ENCODE results near the gene ZBED3. TPM values are rescaled to one million over a fixed set of nuclear protein-coding genes. Genes with fewer than 3 reads are reported as not detected.
"Not testable (repeated sequence)": the region's sequence is repeated elsewhere in the genome, so short reads cannot be mapped to it uniquely, and the experiment has no call there.

ZBED3 gene, protein sequence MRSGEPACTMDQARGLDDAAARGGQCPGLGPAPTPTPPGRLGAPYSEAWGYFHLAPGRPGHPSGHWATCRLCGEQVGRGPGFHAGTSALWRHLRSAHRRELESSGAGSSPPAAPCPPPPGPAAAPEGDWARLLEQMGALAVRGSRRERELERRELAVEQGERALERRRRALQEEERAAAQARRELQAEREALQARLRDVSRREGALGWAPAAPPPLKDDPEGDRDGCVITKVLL
- total RNA-seq (2014; rRNA removed; shearing (Covaris generic)): 3.0 and 10.9 TPM in 2 replicates

DNA sequence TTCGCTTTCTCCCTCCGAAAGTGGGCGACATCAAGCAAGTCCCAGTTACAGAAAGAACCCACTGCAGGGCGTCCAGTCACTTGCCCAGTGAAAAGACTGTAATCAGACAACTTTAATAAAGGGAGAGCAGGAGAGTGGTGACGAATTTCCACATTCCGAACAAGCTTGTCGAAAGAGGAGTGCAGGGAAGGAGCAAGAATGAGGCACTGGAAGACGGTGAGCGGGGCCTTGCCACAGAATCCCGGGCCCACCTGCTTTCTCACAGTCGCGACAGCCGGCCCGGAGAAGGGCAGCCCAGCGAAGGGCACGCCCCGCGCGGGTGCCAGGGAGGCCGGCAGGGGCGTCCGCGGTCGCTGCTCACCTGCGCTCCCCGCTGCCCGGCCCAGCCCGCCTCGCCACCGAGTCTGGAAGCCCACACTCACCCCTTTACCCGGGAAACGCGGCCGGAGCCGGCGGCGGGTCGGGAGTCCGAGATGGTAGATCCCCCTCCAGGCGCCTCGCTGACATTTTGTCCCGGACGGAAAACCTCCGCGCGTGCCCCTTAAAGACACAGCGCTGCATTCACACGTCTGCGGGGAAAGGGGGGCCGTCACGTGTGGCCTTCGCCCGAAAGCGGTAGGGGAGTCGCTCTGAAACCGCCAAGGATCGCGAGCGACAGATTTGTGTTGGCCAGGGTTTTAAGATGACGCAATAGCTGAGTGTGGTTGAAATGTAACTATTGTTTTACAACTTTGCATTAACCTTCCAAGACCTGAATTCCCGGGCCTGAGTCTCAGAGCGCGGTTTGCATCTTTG is at the start of gene ZBED3:
ZBED3 (minus strand) TSS at position 597 of the 795 bp plus-strand sequence. CDS start 9,407 bp downstream, outside the sequence.
- DNase-seq (ENCODE audit: low spot score): peak; percentile 80
- in situ Hi-C loops (cut with HindIII; ENCODE audit: low sequenced_read_pairs): no loop called here

DNA sequence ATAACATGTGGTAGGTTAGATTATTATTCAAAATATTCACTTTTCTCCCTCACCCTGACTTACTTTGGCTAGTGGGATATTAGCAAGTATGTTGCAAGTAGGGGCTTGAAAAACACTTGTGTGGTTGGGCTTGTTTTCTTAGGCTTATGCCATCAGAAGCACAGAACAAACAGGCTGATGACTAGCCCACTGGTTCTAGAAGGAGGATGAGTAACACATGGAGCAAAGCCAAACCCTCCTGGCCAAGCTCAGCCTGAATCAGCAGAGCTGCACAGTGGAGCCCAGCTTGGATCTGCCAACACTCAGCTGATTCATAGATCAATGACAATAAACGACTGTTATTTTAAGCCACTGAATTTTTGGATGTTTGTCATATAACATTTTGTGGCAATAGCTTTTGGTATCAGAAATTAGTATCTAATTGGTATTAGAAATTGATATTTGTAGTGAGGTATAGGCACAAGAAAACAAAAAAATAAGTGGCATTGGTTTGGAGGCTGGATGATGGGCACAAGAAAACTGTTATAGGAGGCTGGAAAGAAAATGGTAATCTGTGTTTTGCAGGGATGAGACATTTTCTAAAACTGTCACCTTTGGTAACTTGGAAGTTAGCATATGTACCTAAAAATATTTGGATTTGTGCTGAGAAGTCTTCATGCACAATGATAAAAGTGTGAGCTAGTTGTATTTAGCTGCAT is 46.1 kb upstream of the ZBED3 start:
- peak; percentile 52 for DNase-seq (ENCODE audit: low spot score)
- in situ Hi-C loops (cut with HindIII; ENCODE audit: low sequenced_read_pairs): no loop called here

DNA sequence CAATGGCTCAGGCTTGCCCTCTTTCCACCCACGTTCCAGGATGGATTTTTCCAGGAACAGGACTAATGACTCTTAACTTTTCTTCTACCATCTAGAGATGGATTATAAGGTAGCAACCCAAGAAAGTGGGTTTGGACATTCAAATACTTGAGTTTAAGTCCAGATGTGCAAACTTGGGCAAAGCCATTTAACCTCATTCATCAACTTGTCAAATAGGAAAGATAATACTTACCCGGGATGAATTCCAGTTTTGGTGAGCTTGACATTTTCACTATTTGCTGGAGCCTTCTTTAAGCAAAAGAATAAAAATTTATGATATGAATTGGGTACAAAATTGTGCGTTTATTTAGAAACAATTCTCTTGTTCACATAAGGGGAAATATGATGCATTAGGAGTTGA is 44.3 kb upstream of the ZBED3 start:
- no peak for DNase-seq (ENCODE audit: low spot score)
- in situ Hi-C loops (cut with HindIII; ENCODE audit: low sequenced_read_pairs): no loop called here

DNA sequence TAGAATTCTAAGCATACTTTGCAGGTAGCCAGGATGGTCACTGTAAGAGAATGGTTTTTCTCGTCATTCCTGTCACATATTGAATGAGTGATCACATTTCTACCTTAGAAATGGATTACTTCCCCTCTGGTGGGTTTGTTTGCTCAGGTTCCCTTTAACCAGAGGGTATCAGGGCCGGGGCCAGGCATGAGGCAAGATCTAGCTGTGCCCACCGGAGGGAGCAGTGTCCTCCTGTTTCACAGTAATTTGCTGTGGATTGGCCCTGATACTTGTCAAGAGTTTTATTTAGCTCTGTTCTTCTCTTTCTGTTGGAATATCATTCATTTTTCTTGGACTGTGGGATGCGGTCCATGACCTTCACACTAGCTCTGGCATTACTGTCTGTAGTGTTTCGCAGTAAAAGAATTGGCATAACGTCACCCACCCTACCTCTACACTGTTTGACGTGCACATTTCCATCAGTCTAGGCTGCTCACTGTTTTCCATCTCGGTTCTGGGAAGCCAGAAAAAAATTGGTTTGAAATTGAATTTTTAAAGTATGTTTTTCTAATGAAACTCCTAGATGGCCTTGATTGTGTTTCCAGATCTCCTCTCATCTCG is 42.4 kb upstream of the ZBED3 start:
- no peak for DNase-seq (ENCODE audit: low spot score)
- in situ Hi-C loops (cut with HindIII; ENCODE audit: low sequenced_read_pairs): no loop called here

DNA sequence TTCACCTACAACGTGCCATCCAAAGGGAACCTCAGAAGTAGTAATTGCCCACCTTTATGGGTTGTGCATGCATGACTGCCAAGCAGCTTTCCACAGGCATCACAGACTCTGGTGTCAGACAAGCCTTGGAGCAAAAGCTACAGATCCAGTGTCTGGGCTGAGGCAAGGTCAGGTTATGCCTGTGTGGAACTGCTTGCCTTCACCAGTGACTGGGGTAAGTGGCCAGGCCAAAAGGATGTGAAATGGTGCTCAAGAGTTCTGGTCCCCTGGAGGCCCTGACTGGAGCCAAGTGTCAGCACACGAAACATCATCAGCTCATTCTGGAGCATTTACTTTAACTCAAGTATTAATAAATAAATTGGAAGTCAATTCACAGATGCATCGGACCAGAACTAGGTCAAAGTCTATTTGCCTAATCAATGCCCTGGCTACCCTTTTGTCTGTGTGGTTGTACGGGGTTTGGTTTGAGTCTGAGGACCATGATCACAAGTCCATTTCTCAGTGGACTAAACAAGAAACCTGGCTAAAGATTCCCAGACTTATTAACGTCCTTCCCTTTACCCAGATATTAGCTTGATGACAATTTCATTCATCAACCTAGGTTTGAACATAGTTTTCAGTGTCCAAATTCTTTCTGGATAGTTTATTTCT is 41.5 kb upstream of the ZBED3 start:
- DNase-seq (ENCODE audit: low spot score): no peak
- in situ Hi-C loops (cut with HindIII; ENCODE audit: low sequenced_read_pairs): no loop called here

DNA sequence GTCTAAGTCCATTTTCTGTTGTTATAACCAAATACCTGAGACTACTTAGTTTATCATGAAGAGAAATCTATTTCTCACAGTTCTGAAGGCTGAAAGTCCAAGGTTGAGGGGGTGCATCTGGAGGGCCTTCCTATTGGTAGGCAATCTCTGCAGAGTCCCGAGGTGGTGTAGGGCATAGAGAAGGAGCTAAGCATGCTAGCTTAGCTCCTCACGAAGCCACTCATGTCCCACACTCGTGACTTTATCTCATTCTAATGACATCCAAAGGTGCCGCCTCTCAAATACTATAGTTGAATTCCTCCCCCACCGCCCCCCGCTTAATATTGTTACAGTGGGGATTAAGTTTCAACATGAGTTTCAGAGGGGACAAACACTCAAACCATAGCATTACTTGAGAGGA is 36.0 kb upstream of the ZBED3 start:
- in situ Hi-C loops (cut with HindIII; ENCODE audit: low sequenced_read_pairs): no loop called here
- DNase-seq (ENCODE audit: low spot score): no peak

DNA sequence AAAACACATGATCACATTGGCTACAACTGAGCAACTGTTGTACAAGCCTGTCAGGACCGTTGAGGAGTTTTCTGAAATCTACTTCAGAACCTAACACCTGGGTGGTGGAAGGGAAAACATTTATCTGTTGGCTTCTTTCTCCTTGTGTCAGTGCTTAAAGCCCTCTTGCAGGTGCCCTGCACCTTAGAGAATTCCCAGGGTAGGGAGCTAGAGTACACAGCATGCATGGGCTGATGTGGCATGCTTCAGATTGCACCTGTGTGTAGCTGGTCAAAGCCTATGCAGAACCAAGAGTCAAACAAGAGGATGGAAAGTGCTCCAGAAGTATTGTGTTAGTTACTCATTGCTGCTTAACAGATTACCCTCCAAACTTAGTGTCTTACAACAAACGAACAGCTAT is 33.6 kb upstream of the ZBED3 start:
- in situ Hi-C loops (cut with HindIII; ENCODE audit: low sequenced_read_pairs): no loop called here

DNA sequence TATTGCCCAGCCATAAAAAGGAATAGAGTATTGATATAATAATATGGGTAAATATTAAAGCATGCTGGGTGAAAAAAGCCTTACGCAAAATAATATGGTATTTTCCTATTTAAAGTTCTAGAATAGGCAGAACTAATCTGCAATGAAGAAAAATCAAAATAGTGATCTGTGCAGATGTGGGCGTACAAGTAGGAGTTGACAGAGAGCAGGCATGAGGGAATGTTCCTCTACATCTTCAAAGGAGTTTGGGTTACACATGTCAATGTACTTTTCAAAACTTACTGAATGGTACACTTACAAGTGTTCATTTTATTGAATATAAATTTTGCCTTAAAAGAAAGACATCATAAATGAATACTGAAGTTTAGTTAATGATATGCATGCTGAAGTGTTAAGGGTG is 33.0 kb upstream of the ZBED3 start:
- in situ Hi-C loops (cut with HindIII; ENCODE audit: low sequenced_read_pairs): no loop called here
- DNase-seq (ENCODE audit: low spot score): no peak

More for the DNA sequence above, 33.6 kb upstream of the ZBED3 start:
- DNase-seq (ENCODE audit: low spot score): no peak

DNA sequence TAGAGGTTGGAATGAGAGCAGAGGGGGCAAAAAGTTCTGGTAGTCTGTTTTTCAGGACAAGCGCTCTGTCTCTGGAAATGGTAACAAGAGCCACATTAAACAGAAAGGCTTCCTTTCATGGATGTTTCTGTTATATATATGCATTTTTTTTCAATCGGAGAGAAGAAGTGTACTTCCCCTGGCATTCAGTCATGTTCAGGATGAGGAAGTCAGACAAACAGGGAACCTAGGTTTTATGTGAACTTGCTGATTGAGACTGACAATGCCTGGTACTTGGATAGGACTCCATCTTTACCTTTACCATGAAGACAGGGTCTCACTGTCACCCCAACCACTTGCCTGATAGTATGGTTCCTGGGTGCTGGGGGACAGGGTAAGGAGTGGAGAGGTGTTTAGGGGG is 30.1 kb upstream of the ZBED3 start:
- no peak for DNase-seq (ENCODE audit: low spot score)
- in situ Hi-C loops (cut with HindIII; ENCODE audit: low sequenced_read_pairs): no loop called here

DNA sequence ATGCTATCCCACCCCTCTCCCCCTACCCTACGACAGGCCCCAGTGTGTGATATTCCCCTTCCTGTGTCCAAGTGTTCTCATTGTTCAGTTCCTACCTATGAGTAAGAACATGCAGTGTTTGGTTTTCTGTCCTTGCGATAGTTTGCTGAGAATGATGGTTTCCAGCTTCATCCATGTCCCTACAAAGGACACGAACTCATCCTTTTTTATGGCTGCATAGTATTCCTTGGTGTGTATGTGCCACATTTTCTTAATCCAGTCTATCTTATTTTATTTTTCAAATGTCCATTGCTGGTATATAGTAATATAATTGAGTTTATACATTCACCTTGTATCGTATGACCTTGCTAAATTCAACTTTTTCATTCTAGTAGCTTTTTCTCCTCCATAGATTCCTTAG is 19.9 kb upstream of the ZBED3 start:
- in situ Hi-C loops (cut with HindIII; ENCODE audit: low sequenced_read_pairs); DNase-seq (ENCODE audit: low spot score): not testable (repeated sequence)

DNA sequence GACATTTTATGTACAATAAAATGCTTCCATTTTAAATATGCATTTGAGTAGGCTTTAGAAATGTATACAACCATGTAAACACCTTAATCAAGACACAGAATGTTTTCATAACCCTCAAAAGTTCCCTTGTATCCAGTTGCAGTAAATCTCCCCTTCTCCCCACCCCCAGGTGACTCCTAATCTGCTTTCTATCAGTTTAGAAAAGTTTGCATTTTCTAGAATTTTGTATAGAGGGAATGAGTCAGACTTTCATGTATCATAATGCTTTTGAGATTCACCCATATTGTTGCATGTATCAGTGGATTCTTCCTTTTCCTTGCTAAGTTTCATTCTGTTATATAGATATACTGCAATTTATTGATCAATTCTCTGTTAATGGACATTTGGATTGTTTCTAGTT is 17.7 kb upstream of the ZBED3 start:
- DNase-seq (ENCODE audit: low spot score): no peak
- in situ Hi-C loops (cut with HindIII; ENCODE audit: low sequenced_read_pairs): no loop called here

DNA sequence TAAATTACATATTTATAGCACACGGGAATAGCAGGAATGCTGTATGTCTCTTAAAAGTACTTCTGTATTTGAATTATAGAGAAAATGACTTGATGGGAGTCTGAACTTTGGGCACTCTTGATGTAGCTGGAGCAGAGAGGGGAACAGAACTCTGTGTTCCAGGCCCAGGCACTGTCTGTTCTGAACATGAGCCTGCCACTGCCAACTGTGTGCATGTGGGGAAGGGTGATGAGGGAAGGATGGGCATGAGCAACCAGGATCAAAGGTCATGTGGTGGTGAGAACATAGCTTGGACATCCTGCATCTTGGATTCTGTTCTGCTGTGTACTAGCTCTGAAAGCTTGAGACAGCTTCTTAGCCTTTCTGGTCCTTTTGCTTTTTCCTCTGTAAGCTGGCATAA is 16.4 kb upstream of the ZBED3 start:
- DNase-seq (ENCODE audit: low spot score): no peak
- in situ Hi-C loops (cut with HindIII; ENCODE audit: low sequenced_read_pairs): no loop called here

DNA sequence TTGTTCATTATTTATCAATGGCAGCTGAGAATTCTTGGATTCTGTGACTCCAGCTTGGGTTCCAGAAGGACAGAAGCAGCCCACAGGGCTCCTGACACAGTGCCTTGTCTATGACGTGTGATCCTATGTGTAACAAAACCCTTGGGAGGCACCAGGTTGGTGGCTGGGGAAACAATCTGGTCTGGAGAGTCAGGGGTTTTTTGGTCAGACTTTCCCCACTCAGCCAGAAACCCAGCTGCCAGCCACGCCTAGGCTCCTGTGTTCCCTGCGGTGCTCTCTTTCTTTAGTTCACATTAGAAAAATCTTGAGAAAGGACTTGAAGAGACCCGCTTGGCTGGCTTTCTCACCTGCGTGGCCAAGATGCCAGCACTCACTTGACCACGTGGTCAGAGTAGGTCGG is 15.5 kb upstream of the ZBED3 start:
- no peak for DNase-seq (ENCODE audit: low spot score)
- in situ Hi-C loops (cut with HindIII; ENCODE audit: low sequenced_read_pairs): no loop called here

DNA sequence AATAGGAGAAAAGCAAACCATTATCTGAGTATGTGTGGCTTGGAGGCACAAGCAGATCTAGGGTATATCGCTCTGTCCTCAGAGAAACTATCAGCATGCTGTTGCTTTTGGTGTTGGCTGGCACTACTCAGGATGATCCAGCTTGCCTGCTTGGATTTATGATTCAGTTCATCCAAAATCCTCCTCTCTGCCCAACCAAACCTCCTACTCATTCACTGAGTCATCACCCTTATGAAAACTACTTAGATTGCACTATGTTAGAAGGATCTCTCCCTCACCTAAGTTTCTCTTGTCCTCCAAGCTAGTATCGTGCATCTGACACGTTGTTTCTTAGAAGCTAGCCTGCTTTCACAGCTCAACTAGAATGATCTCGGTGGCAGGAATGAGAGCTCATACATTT is 14.2 kb upstream of the ZBED3 start:
- no peak for DNase-seq (ENCODE audit: low spot score)
- in situ Hi-C loops (cut with HindIII; ENCODE audit: low sequenced_read_pairs): no loop called here

DNA sequence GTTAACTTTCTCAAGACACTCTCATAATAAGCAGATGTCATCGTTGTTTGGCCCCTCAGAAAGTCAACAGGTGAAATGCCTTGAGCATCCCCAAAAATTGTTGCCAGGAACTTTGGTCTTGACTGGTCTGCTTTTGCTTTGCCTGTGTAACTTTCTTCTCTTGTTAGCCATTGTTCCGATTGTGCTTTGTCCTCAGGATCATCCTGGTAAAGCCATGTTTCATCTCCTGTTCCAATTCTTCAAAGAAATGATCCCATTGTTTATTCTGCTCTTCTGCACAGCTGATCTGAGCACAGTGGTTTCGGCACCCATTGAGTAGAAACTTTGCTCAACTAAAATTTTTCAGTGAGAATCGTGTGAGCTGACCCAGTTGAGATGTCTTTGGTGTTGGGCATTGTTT is 8.1 kb upstream of the ZBED3 start:
- DNase-seq (ENCODE audit: low spot score): no peak
- in situ Hi-C loops (cut with HindIII; ENCODE audit: low sequenced_read_pairs): no loop called here

DNA sequence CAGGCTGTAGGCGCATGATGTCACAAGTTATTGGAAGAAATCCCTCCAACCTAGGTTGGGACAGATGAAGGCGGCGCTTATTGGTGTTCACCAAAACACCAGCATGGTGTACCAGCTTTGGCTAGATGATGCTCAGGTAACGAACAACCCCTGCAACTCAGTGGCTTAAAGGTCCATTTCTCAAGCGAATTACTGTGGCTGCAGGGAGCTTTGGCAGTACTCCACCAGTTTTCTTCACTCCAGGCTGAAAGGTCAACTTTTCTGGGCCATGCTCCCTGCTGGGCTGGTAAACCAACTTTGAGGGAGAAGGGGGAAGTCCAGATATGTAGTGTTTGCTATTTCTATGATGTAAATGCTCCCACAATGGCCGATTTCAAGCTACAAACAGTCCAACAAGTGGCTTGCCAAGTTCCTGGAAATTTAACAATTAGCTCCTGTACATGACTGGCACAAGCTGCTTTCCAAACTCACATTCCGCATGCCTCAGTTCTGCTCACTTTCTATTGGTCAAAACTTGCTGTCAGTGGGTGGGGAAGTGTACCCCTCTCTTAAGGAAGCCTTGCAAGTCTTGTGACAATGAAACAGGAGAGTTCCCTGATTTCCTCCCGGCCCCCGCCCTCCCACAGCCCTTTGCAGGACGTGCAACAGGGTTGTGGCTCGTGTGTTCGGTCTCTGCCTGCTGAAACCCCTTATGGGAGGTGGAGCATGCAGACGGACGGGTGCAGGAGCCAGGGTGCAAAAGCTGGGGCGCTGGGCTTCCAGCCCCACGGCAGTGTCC is 588 bp upstream of the ZBED3 start:
- in situ Hi-C loops (cut with HindIII; ENCODE audit: low sequenced_read_pairs): no loop called here
- peak; percentile 47 for DNase-seq (ENCODE audit: low spot score)

DNA sequence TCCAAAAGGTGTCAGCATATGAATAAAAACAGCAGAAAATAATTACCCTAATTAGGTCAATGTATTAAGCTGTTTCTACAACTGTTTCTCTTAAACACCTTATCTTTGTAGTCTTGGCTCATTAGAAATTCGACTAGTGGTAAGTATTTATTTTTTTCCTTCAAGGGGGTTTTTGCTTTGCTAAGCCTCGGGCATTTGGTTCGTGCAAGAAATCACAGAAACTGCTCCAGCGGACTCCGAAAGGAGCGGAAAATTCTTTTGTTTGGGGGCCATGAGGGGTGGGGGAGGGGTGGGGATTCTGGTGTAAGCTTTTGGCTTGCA is 757 bp downstream of the ZBED3 start:
- no peak for DNase-seq (ENCODE audit: low spot score)
- in situ Hi-C loops (cut with HindIII; ENCODE audit: low sequenced_read_pairs): no loop called here

DNA sequence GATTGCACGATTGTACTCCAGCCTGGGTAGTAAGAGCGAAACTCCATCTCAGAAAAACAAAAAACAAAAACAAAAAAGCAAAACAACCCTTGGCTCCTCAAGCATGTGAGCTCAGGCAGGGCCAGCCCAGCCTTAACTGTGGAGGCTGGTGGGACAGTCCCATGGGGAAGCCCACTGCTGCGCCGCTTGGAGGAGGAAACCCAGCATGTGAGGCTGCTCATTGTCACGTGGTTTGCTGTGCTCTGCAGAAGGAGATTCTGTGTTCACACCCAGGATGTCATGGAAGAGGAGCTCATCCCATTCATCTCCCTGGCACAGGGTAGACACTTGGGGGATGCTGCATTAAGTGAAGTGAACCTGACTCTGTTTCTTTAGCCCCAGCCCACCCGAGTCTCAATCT is 4.0 kb downstream of the ZBED3 start:
- in situ Hi-C loops (cut with HindIII; ENCODE audit: low sequenced_read_pairs): no loop called here
- no peak for DNase-seq (ENCODE audit: low spot score)

DNA sequence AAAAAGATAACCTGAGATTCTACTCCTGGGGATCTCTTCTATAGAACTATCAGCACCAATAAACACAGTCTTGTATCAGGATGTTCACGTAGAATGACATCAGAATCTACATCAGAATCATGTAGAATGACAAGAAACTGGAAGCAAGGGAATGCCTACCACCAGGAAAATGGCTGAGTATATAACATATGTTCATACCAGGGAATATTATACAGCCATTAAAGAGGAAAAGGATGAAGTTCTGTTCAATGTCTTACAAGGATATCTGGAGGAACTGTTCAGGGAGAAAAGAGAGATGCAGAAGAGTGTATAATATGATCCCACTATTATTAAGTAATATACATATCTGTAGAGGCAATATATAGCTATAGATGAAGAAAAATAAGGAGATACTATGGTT is 4.8 kb downstream of the ZBED3 start:
- in situ Hi-C loops (cut with HindIII; ENCODE audit: low sequenced_read_pairs): no loop called here
- DNase-seq (ENCODE audit: low spot score): no peak

Data from G401 (cell line).